SU-DHL-6 (cell line): ENCODE data around the gene C5AR1.

Source experiments
- H2AFZ ChIP-seq: fragments of 200-600 bp; sonication (generic); 2 replicates; pipeline ENCODE4 v1.6.1; 2014; ENCODE audit warnings: low read depth, mild to moderate bottlenecking, moderate library complexity, mixed read lengths, antibody characterized with exemption, low read length; ENCODE audit not compliant: severe bottlenecking
- H3F3A ChIP-seq: fragments of 200-600 bp; shearing (Covaris generic); 2 replicates; pipeline ENCODE4 v1.6.0; 2016; ENCODE audit warnings: antibody characterized with exemption, mild to moderate bottlenecking; ENCODE audit not compliant: insufficient read depth
- H3K27ac ChIP-seq: fragments of 200-600 bp; sonication (generic); 2 replicates; pipeline ENCODE4 v1.5.1; 2016; ENCODE audit warnings: low read depth, mild to moderate bottlenecking, low read length, moderate library complexity, mixed read lengths
- H3K27me3 ChIP-seq: fragments of 200-600 bp; sonication (generic), shearing (Covaris generic); 2 replicates; pipeline ENCODE4 v1.6.0; 2014; ENCODE audit warnings: mild to moderate bottlenecking, low read length
- H3K36me3 ChIP-seq: fragments of 200-600 bp; sonication (generic); 2 replicates; pipeline ENCODE4 v1.6.1; 2014; ENCODE audit warnings: mild to moderate bottlenecking, low read length, mixed read lengths
- H3K4me2 ChIP-seq: fragments of 300-600, 200-600 bp; shearing (Covaris generic), sonication (generic); 2 replicates; pipeline ENCODE4 v1.6.0; 2014; ENCODE audit warnings: low read length, low read depth, mild to moderate bottlenecking; ENCODE audit not compliant: poor library complexity, severe bottlenecking
- H3K4me3 ChIP-seq: fragments of 200-600 bp; sonication (generic); 2 replicates; pipeline ENCODE4 v1.5.1; 2014; ENCODE audit warnings: antibody characterized with exemption, low read length, mild to moderate bottlenecking, mixed read lengths; ENCODE audit not compliant: insufficient read depth, poor library complexity, severe bottlenecking
- H3K79me2 ChIP-seq: fragments of 200-600 bp; sonication (generic); 2 replicates; pipeline ENCODE4 v1.6.1; 2014; ENCODE audit warnings: mild to moderate bottlenecking, low read length, moderate library complexity; ENCODE audit not compliant: insufficient read depth
- H3K9ac ChIP-seq: fragments of 200-600 bp; sonication (generic); 2 replicates; pipeline ENCODE4 v1.7.0; 2014; ENCODE audit warnings: mild to moderate bottlenecking, low read length
- H3K9me2 ChIP-seq: fragments of 200-600 bp; sonication (generic); replicated peaks from 2 replicates; pipeline ENCODE4 v1.6.1; 2014; ENCODE audit warnings: low read length; ENCODE audit not compliant: insufficient read depth
- H3K9me3 ChIP-seq: fragments of 200-600 bp; sonication (generic); 2 replicates; pipeline ENCODE4 v1.6.1; 2014; ENCODE audit warnings: low read length, mixed read lengths; ENCODE audit not compliant: insufficient read depth
- H4K20me1 ChIP-seq: fragments of 200-600 bp; sonication (generic); 2 replicates; pipeline ENCODE4 v1.6.1; 2014; ENCODE audit warnings: low read depth, mild to moderate bottlenecking, antibody characterized with exemption, low read length, moderate library complexity, mixed read lengths
- EZH2phosphoT487 ChIP-seq: fragments of 200-600 bp; sonication (generic), shearing (Covaris generic); conservative IDR thresholded peaks from 2 replicates; pipeline ENCODE4 v1.6.1; 2018; ENCODE audit warnings: mild to moderate bottlenecking, antibody characterized with exemption, low read length, moderate library complexity, mixed read lengths
- TF ChIP-seq, protein P1 (sequence below): fragments of 200-600 bp; sonication (generic); IDR thresholded peaks from one replicate; pipeline ENCODE4 v1.5.1; 2017; ENCODE audit warnings: antibody characterized with exemption, mild to moderate bottlenecking, low read length, moderate library complexity; ENCODE audit not compliant: insufficient read depth, poor library complexity, severe bottlenecking

The C5AR1 gene

DNA sequence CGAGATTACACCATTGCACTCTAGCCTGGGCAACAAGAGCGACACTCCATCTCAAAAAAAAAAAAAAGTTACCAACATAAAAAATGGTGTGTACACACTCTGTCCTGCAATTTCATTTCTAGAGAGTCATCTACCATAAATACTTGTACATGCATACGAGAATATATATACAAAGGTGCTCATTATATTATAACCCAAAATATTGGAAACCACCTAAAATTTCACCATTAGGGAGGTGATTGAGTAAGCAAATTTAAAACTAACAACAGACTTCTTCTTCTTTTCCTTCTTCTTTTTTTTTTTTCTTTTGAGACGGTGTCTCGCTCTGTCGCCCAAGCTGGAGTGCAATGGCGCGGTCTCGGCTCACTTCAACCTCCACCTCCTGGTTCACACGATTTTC lies 7.4 kb upstream of the C5AR1 start:
- no peaks in the 10 kb centered on the region for H3K27me3 ChIP-seq
- H3K4me2 ChIP-seq, result no peak overlapping the region
- no peak overlapping the region for H3K27ac ChIP-seq
- no peak overlapping the region for H2AFZ ChIP-seq
- no peaks in the 10 kb centered on the region for H3K79me2 ChIP-seq
- H3K9ac ChIP-seq, result no peak overlapping the region
- H3K9me3 ChIP-seq, result no peaks in the 10 kb centered on the region
- TF ChIP-seq EZH2phosphoT487, result no peak
- TF ChIP-seq, protein P1, sequence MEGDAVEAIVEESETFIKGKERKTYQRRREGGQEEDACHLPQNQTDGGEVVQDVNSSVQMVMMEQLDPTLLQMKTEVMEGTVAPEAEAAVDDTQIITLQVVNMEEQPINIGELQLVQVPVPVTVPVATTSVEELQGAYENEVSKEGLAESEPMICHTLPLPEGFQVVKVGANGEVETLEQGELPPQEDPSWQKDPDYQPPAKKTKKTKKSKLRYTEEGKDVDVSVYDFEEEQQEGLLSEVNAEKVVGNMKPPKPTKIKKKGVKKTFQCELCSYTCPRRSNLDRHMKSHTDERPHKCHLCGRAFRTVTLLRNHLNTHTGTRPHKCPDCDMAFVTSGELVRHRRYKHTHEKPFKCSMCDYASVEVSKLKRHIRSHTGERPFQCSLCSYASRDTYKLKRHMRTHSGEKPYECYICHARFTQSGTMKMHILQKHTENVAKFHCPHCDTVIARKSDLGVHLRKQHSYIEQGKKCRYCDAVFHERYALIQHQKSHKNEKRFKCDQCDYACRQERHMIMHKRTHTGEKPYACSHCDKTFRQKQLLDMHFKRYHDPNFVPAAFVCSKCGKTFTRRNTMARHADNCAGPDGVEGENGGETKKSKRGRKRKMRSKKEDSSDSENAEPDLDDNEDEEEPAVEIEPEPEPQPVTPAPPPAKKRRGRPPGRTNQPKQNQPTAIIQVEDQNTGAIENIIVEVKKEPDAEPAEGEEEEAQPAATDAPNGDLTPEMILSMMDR, result no peak
- H3F3A ChIP-seq, result no peaks in the 10 kb centered on the region
- no peak overlapping the region for H3K4me3 ChIP-seq
- no peaks in the 10 kb centered on the region for H3K36me3 ChIP-seq
- H3K9me2 ChIP-seq, result no peaks in the 10 kb centered on the region
- no peaks in the 10 kb centered on the region for H4K20me1 ChIP-seq

DNA sequence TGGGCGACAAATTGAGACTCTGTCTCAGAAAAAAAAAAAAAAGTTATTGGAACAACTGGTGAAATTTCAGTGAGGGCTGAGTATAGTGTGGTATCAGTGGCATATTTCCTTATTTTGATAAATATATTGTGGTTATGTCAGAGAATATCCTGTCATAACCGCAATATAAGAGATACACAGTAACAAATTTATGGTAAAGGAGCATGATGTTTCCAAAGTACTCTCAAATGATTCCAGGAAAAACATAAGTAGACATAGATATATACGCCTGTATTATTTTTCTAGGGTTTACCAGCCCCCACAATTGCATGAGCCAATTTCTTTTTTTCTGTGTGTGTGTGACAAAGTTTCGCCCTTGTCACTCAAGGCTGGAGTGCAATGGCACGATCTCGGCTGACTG lies 5.7 kb upstream of the C5AR1 start:
- Histone ChIP-seq H4K20me1 (no peaks in the 10 kb centered on the region), H2AFZ (no peak overlapping the region), H3K36me3 (no peaks in the 10 kb centered on the region), H3K9me2 (no peaks in the 10 kb centered on the region), H3K79me2 (no peaks in the 10 kb centered on the region), H3K4me3 (no peak overlapping the region), H3K27me3 (no peaks in the 10 kb centered on the region), H3K9ac (no peak overlapping the region), H3K4me2 (no peak overlapping the region), H3K9me3 (no peaks in the 10 kb centered on the region), H3K27ac (no peak overlapping the region), H3F3A (no peaks in the 10 kb centered on the region)
- TF ChIP-seq, protein P1, result no peak
- TF ChIP-seq EZH2phosphoT487, result no peak

DNA sequence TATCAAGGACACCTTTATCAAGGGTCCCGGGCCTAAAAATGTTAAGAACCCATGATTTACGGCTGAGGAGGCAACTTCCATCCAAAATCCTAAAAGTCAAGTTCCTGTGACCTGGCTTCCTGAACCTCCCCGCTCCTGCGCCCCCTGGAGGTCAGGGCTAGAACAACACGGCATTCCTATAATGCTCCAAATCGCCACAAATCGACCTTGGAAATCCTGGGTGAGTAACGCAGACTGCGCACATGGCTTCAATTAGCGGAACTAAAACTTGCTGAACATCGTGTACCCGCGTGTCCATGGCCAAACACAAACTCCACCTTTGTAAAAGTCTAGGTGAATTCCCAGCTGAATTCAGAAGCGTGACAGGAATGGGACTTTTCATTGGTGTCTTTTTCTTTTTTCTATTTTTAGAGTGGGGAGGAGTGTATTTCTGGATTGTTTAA lies 4.3 kb upstream of the C5AR1 start:
- H3K4me3 ChIP-seq, result no peak overlapping the region
- H3F3A ChIP-seq, result no peaks in the 10 kb centered on the region
- no peak overlapping the region for H3K27ac ChIP-seq
- TF ChIP-seq EZH2phosphoT487, result no peak
- TF ChIP-seq, protein P1, result peak; percentile 94
- no peak overlapping the region for H3K9ac ChIP-seq
- no peaks in the 10 kb centered on the region for H3K36me3 ChIP-seq
- H3K4me2 ChIP-seq, result no peak overlapping the region
- 0 out of 2 replicates have a peak, but pooled peaks cover 3% of the 10 kb centered on the region for H3K27me3 ChIP-seq
- H4K20me1 ChIP-seq, result no peaks in the 10 kb centered on the region
- H2AFZ ChIP-seq, result no peak overlapping the region
- H3K9me3 ChIP-seq, result no peaks in the 10 kb centered on the region
- H3K79me2 ChIP-seq, result no peaks in the 10 kb centered on the region
- H3K9me2 ChIP-seq, result no peaks in the 10 kb centered on the region
